Endothelial cell of umbilical vein (primary cell): Measurements from ENCODE around the gene NUBP1. TPM values are rescaled to one million over a fixed set of nuclear protein-coding genes. Genes with fewer than 3 reads are reported as not detected.

Source experiments
- BruUV-seq: library from RNA; stranded (reverse); fragments of 400-500 nt; replicated peaks from 2 replicates; lab custom pipeline; 2021; lab: Mats Ljungman, UMichigan
- CTCF ChIA-PET: fragments of 300-600, 350-600 bp; sonication (Branson Sonifier 250); formaldehyde crosslinking; loops from one replicate; lab custom pipeline; 2021; ENCODE audit warnings: antibody characterized with exemption, inconsistent platforms; lab: Charles Lee
- POLR2A ChIA-PET: fragments of 300-600, 350-600 bp; sonication (Branson Sonifier 250); formaldehyde crosslinking; loops from one replicate; lab custom pipeline; 2021; ENCODE audit warnings: antibody characterized with exemption, inconsistent platforms; lab: Charles Lee
- DNase-seq: peaks from one replicate; pipeline ENCODE4 v3.0.0-alpha.2; 2011; ENCODE audit warnings: low read depth, low spot score
- FAIRE-seq: peaks from 2 replicates; lab custom pipeline; 2011; peaks lifted over from hg19 to GRCh38; lab: Jason Lieb, UNC
- H2AFZ ChIP-seq: 2 replicates; pipeline ENCODE4 v1.6.0; 2012; ENCODE audit warnings: low read depth, low read length, control low read depth, inconsistent platforms
- H3K27ac ChIP-seq: 2 replicates; pipeline ENCODE4 v1.5.1; 2011; ENCODE audit warnings: low read depth, mild to moderate bottlenecking, control low read depth, low read length, moderate library complexity; ENCODE audit not compliant: insufficient read depth
- H3K27me3 ChIP-seq, 2 experiments: 2 replicates each; pipeline versions ENCODE4 v1.6.0 to v1.6.1; 2011; ENCODE audit warnings: low read length in 2 of 2, mixed read lengths in 1 of 2; ENCODE audit not compliant: control insufficient read depth in 2 of 2, insufficient read depth in 2 of 2
- H3K36me3 ChIP-seq, 2 experiments: 2 replicates in 1 of 2; 3 replicates in 1 of 2; pipeline ENCODE4 v1.5.1; 2011; ENCODE audit warnings: low read length in 2 of 2, mild to moderate bottlenecking in 1 of 2, moderate library complexity in 1 of 2; ENCODE audit not compliant: control insufficient read depth in 2 of 2, insufficient read depth in 2 of 2; ENCODE audit errors: extremely low read depth in 1 of 2
- H3K4me1 ChIP-seq: 3 replicates; pipeline ENCODE4 v1.5.1; 2011; ENCODE audit warnings: mild to moderate bottlenecking, low read length; ENCODE audit not compliant: control insufficient read depth, insufficient read depth; ENCODE audit errors: extremely low read depth
- H3K4me2 ChIP-seq: 2 replicates; pipeline ENCODE4 v1.6.1; 2011; ENCODE audit warnings: low read length, control low read depth, mixed read lengths; ENCODE audit not compliant: insufficient read depth
- H3K4me3 ChIP-seq, 3 experiments: fragments of 200-600 bp in 1 of 3; sonication (generic), shearing (Covaris generic) in 1 of 3; replicated peaks in 1 of 3; 2 replicates each; pipeline ENCODE4 v1.5.1; 2011 to 2016; ENCODE audit warnings: control low read depth in 3 of 3, low read length in 3 of 3, mild to moderate bottlenecking in 2 of 3, inconsistent platforms in 1 of 3, low read depth in 1 of 3, moderate library complexity in 1 of 3; ENCODE audit not compliant: insufficient read depth in 1 of 3
- H3K79me2 ChIP-seq: 2 replicates; pipeline ENCODE4 v1.6.0; 2012; ENCODE audit warnings: low read length, inconsistent platforms; ENCODE audit not compliant: control insufficient read depth, insufficient read depth
- H3K9ac ChIP-seq: replicated peaks from 2 replicates; pipeline ENCODE3; 2011; ENCODE audit warnings: low read length, control low read depth; ENCODE audit not compliant: insufficient read depth; ENCODE audit errors: extremely low read depth
- H3K9me1 ChIP-seq: replicated peaks from 3 replicates; pipeline ENCODE4 v1.6.0; 2011; ENCODE audit warnings: mild to moderate bottlenecking, low read length; ENCODE audit not compliant: control insufficient read depth, insufficient read depth; ENCODE audit errors: extremely low read depth
- H3K9me3 ChIP-seq: replicated peaks from 2 replicates; pipeline ENCODE4 v1.5.1; 2012; ENCODE audit warnings: low read length, inconsistent platforms; ENCODE audit not compliant: control insufficient read depth, insufficient read depth
- H4K20me1 ChIP-seq: replicated peaks from 2 replicates; pipeline ENCODE3; 2011; ENCODE audit warnings: mild to moderate bottlenecking, low read length; ENCODE audit not compliant: control insufficient read depth, insufficient read depth; ENCODE audit errors: extremely low read depth
- EZH2 ChIP-seq: IDR thresholded peaks from 2 replicates; pipeline ENCODE4 v1.6.1; 2012; ENCODE audit warnings: borderline replicate concordance, low read depth, mild to moderate bottlenecking, moderate library complexity, low read length, inconsistent platforms; ENCODE audit not compliant: severe bottlenecking
- FOS ChIP-seq: IDR thresholded peaks from 2 replicates; pipeline ENCODE4 v1.6.1; 2011; ENCODE audit warnings: mild to moderate bottlenecking, low read length, moderate library complexity, borderline replicate concordance; ENCODE audit not compliant: insufficient read depth
- GATA2 ChIP-seq: IDR thresholded peaks from 2 replicates; pipeline ENCODE4 v1.7.0; 2011; ENCODE audit warnings: low read depth, mild to moderate bottlenecking, moderate library complexity, mixed read lengths, low read length; ENCODE audit not compliant: insufficient read length, insufficient read depth
- JUN ChIP-seq: IDR thresholded peaks from 2 replicates; pipeline ENCODE4 v1.6.1; 2011; ENCODE audit warnings: borderline replicate concordance, low read depth; ENCODE audit not compliant: insufficient read length, insufficient read depth
- MYC ChIP-seq: IDR thresholded peaks from one replicate; pipeline ENCODE4 v1.6.1; 2011; ENCODE audit warnings: mild to moderate bottlenecking, low read depth, low read length
- POLR2A ChIP-seq: IDR thresholded peaks from 2 replicates; pipeline ENCODE4 v1.6.1; 2012; ENCODE audit warnings: low read depth, mild to moderate bottlenecking, control low read depth, low read length
- POLR2AphosphoS5 ChIP-seq: IDR thresholded peaks from 2 replicates; pipeline ENCODE4 v1.6.1; 2012; ENCODE audit warnings: low read depth, mild to moderate bottlenecking, control low read depth, low read length, moderate library complexity; ENCODE audit not compliant: insufficient read depth
- dilution Hi-C: fragments of 300-500 bp; cut with MboI; formaldehyde crosslinking; loops from one replicate; pipeline ENCODE4 v1.15.0; 2019; ENCODE audit warnings: low sequenced_read_pairs; ENCODE audit not compliant: extremely low pct_ligation_motif_present
- intact Hi-C: fragments of 100-400 bp; cut with micrococcal nuclease; formaldehyde crosslinking; loops from one replicate; pipeline ENCODE4 v1.10.0; 2022
- polyA plus RNA-seq, 4 experiments: library from polyadenylated mRNA; depleted of rRNA in 3 of 4; stranded (reverse) in 3 of 4; unstranded in 1 of 4; fragments of >200 nt; gene quantifications; 2 replicates each; pipeline versions ENCODE4 v1.2.1 to v1.2.3, GENCODE V29; 2011 to 2012; ENCODE audit warnings: missing spikeins in 1 of 4
- total RNA-seq: library from RNA; stranded (reverse); gene quantifications from 2 replicates; pipeline ENCODE4 v1.2.3, GENCODE V29; 2021
- TF ChIP-seq, protein P1 (sequence below): IDR thresholded peaks from 2 replicates; pipeline ENCODE4 v1.6.1; 2011; ENCODE audit not compliant: insufficient read depth, insufficient read length
- TF ChIP-seq, protein P2 (sequence below), 2 donors: IDR thresholded peaks; 1 replicate in 1 of 2; 2 replicates in 1 of 2; pipeline ENCODE4 v1.5.1; 2011; ENCODE audit warnings: low read length in 2 of 2, mild to moderate bottlenecking in 2 of 2, moderate library complexity in 2 of 2, control low read depth in 1 of 2, inconsistent platforms in 1 of 2, low read depth in 1 of 2; ENCODE audit not compliant: insufficient read depth in 1 of 2; ENCODE audit errors: extremely low read depth in 1 of 2

The NUBP1 gene
- total and polyA plus RNA-seq, 2 donors (not counting 3 experiments of a cell fraction or from before 2014, with no cell fraction given): 23.6 to 30.8 TPM

DNA sequence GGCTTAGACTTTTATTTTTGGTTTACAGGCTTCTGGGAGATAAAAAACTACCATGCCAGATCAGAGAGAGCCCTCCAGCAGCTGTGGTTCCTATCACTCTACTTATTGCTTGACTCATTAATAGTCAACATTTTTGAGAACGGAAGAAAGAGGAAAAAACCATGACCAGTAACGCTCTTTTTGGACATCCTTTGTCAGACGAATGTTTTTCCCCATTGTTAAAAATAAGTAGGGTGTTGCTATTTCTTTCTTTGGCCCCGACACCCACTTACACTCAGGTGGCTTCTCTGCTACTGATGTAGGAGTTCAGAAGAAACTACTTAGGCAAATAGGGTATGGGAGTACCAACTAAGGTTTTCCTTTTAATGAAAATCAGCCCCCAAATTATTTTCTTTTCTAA is 47.4 kb downstream of the NUBP1 start:
- Histone ChIP-seq H3K4me2 (no peak overlapping the region), H2AFZ (no peak overlapping the region), H3K9me3 (no peaks in the 10 kb centered on the region), H3K4me1 (no peaks in the 10 kb centered on the region), H3K9me1 (no peaks in the 10 kb centered on the region), H4K20me1 (no peaks in the 10 kb centered on the region), H3K79me2 (no peaks in the 10 kb centered on the region), H3K27me3 (no peaks in the 10 kb centered on the region), H3K36me3 (no peaks in the 10 kb centered on the region), H3K27ac (no peak overlapping the region), H3K9ac (no peak overlapping the region), H3K4me3 (no peak overlapping the region)
- no peak for TF ChIP-seq JUN
- no peak for TF ChIP-seq GATA2
- TF ChIP-seq POLR2AphosphoS5: no peak
- TF ChIP-seq, protein P1, sequence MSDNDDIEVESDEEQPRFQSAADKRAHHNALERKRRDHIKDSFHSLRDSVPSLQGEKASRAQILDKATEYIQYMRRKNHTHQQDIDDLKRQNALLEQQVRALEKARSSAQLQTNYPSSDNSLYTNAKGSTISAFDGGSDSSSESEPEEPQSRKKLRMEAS: no peak
- no peak for TF ChIP-seq EZH2
- no peak for TF ChIP-seq MYC
- no peak for TF ChIP-seq FOS
- TF ChIP-seq, protein P2, sequence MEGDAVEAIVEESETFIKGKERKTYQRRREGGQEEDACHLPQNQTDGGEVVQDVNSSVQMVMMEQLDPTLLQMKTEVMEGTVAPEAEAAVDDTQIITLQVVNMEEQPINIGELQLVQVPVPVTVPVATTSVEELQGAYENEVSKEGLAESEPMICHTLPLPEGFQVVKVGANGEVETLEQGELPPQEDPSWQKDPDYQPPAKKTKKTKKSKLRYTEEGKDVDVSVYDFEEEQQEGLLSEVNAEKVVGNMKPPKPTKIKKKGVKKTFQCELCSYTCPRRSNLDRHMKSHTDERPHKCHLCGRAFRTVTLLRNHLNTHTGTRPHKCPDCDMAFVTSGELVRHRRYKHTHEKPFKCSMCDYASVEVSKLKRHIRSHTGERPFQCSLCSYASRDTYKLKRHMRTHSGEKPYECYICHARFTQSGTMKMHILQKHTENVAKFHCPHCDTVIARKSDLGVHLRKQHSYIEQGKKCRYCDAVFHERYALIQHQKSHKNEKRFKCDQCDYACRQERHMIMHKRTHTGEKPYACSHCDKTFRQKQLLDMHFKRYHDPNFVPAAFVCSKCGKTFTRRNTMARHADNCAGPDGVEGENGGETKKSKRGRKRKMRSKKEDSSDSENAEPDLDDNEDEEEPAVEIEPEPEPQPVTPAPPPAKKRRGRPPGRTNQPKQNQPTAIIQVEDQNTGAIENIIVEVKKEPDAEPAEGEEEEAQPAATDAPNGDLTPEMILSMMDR (IDR thresholded peaks at IDR 0.05; ENCODE audit: extremely low read depth in 1 of 2, insufficient read depth in 1 of 2, low read depth in 1 of 2, low read length in 2 of 2): no peak
- no peak for TF ChIP-seq POLR2A
- FAIRE-seq: no peak
- POLR2A ChIA-PET: no interaction called here
- DNase-seq: no peak
- dilution Hi-C loops (no loop called here), intact Hi-C loops (no loop called here)
- CTCF ChIA-PET: no interaction called here
- no TSS peak for BruUV-seq
